Measurements from ENCODE around the gene PRR29.

DNA sequence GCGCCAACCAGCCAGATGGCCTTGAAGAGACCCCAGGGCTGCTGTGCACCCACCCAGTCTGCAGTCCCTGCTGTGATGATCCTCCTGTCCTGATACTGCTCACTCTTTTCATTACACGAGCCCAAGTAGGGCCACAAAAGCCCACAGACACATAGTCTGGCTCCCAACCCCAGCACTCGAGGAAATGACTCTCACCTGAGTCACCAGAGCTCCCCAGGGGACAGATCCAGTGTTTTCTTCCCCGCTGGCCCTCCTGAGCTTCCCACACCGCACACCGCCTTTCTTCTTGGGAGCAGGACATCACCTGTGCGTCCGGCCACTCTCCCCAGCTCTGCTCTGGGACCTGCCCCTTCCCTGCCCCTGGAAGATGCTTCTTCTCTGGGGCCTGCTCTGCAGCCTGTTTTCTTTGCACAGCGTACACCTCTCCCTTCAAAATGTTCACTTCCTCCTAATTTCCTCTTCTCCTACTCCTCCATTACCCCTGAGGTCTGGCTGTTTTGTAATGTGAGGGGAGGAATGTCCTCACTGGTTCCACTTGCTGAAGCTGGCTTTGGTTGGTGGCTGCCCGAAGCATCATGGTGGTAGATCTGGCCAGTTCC, 23.5 kb upstream of the PRR29 start:
- TF ChIP-seq, protein P1, sequence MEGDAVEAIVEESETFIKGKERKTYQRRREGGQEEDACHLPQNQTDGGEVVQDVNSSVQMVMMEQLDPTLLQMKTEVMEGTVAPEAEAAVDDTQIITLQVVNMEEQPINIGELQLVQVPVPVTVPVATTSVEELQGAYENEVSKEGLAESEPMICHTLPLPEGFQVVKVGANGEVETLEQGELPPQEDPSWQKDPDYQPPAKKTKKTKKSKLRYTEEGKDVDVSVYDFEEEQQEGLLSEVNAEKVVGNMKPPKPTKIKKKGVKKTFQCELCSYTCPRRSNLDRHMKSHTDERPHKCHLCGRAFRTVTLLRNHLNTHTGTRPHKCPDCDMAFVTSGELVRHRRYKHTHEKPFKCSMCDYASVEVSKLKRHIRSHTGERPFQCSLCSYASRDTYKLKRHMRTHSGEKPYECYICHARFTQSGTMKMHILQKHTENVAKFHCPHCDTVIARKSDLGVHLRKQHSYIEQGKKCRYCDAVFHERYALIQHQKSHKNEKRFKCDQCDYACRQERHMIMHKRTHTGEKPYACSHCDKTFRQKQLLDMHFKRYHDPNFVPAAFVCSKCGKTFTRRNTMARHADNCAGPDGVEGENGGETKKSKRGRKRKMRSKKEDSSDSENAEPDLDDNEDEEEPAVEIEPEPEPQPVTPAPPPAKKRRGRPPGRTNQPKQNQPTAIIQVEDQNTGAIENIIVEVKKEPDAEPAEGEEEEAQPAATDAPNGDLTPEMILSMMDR (IDR thresholded peaks at IDR 0.05; ENCODE audit: low read depth, low read length, poor library complexity, severe bottlenecking): no peak
- no peak for TF ChIP-seq EZH2phosphoT487 (IDR thresholded peaks at IDR 0.05; ENCODE audit: borderline replicate concordance, low read length)
